Measurements from ENCODE around the gene HKDC1.

The HKDC1 gene

DNA sequence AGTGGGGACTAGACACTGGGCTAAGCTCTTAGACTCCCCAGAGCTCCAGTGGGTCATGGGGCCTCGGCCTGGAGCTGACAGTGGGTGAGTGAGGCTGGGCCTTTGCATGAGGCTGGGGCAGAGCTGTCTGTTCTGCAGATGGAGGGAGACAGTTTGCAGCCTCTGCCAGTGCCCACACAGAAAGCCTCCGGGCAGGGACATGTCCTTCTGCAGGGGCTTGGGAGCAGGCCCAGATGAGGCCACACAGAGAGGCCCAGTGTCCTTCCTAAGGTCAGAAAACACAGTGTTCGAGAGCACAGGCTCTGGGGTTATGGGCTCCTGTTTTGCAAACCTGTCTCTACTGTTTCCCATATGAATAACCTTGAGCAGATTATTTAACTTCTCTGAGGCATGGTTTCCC is 33.0 kb downstream of the HKDC1 start:
- Histone ChIP-seq H3K4me3 (replicated peaks; ENCODE audit: low read depth, low read length) (no peak overlapping the region), H3K36me3 (ENCODE audit: control insufficient read depth, insufficient read depth, low read length) (no peaks in the 10 kb centered on the region), H3K27me3 (replicated peaks; ENCODE audit: control insufficient read depth, insufficient read depth, low read length) (no peaks in the 10 kb centered on the region)
- DNase-seq (ENCODE audit: extremely low read depth, insufficient read length) = no peak
- no peak for TF ChIP-seq CTCF (IDR thresholded peaks at IDR 0.05; ENCODE audit: insufficient read depth, low read length, poor library complexity, severe bottlenecking)

DNA sequence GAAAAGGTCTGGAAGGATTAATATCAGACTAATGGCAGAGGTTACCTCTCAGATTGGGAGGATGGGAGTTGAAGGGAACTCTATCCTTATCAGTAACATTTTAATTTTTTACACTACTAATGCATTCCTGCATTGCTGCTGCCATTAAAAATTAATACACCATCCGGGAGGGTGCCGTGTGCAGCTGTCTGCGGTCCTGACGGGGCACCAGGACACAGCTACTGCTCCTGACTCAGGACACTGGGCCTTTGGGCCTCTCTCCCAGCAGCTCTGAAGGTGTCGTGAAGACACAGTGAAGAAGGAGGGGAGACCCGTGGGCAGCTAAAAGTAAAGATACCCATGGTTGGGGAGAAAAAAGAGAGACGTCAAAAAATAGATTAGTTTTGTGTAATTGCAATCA is 34.7 kb downstream of the HKDC1 start:
- Histone ChIP-seq H3K4me3 (replicated peaks; ENCODE audit: low read depth, low read length) (no peak overlapping the region), H3K36me3 (ENCODE audit: control insufficient read depth, insufficient read depth, low read length) (no peaks in the 10 kb centered on the region), H3K27me3 (replicated peaks; ENCODE audit: control insufficient read depth, insufficient read depth, low read length) (no peaks in the 10 kb centered on the region)
- no peak for TF ChIP-seq CTCF (IDR thresholded peaks at IDR 0.05; ENCODE audit: insufficient read depth, low read length, poor library complexity, severe bottlenecking)
- DNase-seq (ENCODE audit: extremely low read depth, insufficient read length) = no peak

DNA sequence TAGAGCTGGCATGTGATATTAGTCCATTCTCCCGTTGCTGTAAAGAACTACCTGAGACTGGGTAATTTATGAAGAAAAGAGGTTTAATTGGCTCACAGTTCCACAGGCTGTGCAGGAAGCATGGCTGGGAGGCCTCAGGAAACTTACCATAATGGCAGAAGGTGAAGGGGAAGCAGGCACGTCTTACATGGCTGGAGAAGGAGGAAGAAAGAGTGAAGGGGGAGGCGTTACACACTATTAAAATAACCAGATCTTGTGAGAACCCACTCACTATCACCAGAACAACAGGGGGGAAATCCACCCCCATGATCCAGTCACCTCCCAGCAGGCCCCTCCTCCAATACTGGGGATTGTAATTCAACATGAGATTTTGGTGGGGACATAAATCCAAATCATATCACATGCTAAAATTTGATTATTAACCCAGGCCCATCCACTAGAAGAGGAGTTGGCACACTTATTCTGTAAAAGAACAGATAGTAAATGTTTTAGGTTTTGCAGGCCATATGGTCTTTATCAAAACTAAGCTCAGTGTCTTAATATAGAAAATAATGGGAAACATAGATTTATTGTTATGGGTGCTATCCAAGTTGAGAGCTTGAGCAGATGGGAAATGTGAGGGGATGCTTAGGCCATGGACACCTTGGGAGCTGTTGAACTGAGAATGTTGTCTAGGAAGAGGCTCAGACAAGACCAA is 39.6 kb downstream of the HKDC1 start:
- no peak overlapping the region for H3K4me3 ChIP-seq (replicated peaks; ENCODE audit: low read depth, low read length)
- no peak for DNase-seq (ENCODE audit: extremely low read depth, insufficient read length)
- no peak for TF ChIP-seq CTCF (IDR thresholded peaks at IDR 0.05; ENCODE audit: insufficient read depth, low read length, poor library complexity, severe bottlenecking)
- H3K27me3 ChIP-seq (replicated peaks; ENCODE audit: control insufficient read depth, insufficient read depth, low read length) = no peaks in the 10 kb centered on the region
- H3K36me3 ChIP-seq (ENCODE audit: control insufficient read depth, insufficient read depth, low read length) = no peaks in the 10 kb centered on the region

- H3K27me3 ChIP-seq (replicated peaks; ENCODE audit: control insufficient read depth, insufficient read depth, low read length) = no peaks in the 10 kb centered on the region
- no peaks in the 10 kb centered on the region for H3K36me3 ChIP-seq (ENCODE audit: control insufficient read depth, insufficient read depth, low read length)
- no peak for DNase-seq (ENCODE audit: extremely low read depth, insufficient read length)
- H3K4me3 ChIP-seq (replicated peaks; ENCODE audit: low read depth, low read length) = no peak overlapping the region
- no peak for TF ChIP-seq CTCF (IDR thresholded peaks at IDR 0.05; ENCODE audit: insufficient read depth, low read length, poor library complexity, severe bottlenecking)
Observed at GRCh38 chr10:69261184-69261583, 41.1 kb downstream of the HKDC1 start.

GRCh38 chr10:69262292-69262751 is 42.2 kb downstream of the HKDC1 start:
- DNase-seq (ENCODE audit: extremely low read depth, insufficient read length) = no peak
- Histone ChIP-seq H3K27me3 (replicated peaks; ENCODE audit: control insufficient read depth, insufficient read depth, low read length) (no peaks in the 10 kb centered on the region), H3K36me3 (ENCODE audit: control insufficient read depth, insufficient read depth, low read length) (no peaks in the 10 kb centered on the region), H3K4me3 (replicated peaks; ENCODE audit: low read depth, low read length) (no peak overlapping the region)
- TF ChIP-seq CTCF (IDR thresholded peaks at IDR 0.05; ENCODE audit: insufficient read depth, low read length, poor library complexity, severe bottlenecking) = no peak

GRCh38 chr10:69265521-69265920 is 45.4 kb downstream of the HKDC1 start:
- no peaks in the 10 kb centered on the region; the same call in 1 of the 2 replicates for H3K27me3 ChIP-seq (replicated peaks; ENCODE audit: control insufficient read depth, insufficient read depth, low read length)
- TF ChIP-seq CTCF (IDR thresholded peaks at IDR 0.05; ENCODE audit: insufficient read depth, low read length, poor library complexity, severe bottlenecking) = no peak
- no peak for DNase-seq (ENCODE audit: extremely low read depth, insufficient read length)
- H3K36me3 ChIP-seq (ENCODE audit: control insufficient read depth, insufficient read depth, low read length) = no peaks in the 10 kb centered on the region
- H3K4me3 ChIP-seq (replicated peaks; ENCODE audit: low read depth, low read length) = no peak overlapping the region

Measured in GM06990 (cell line).